Transverse colon (tissue), 4 donors: ENCODE results near the gene GPR156. TPM values are rescaled to one million over a fixed set of nuclear protein-coding genes. Genes with fewer than 3 reads are reported as not detected.
"Not testable (repeated sequence)": the region's sequence is repeated elsewhere in the genome, so short reads cannot be mapped to it uniquely, and the experiment has no call there.

Source experiments
- DNase-seq: peaks from one replicate; pipeline ENCODE4 v3.0.0-alpha.2; 2019
- H3K27ac ChIP-seq, 4 donors: fragments of 200-600 bp; sonication (generic); 2 replicates each; pipeline ENCODE4 v1.5.1; 2016 to 2018; ENCODE audit warnings: inconsistent platforms in 4 of 4
- H3K27me3 ChIP-seq: fragments of 200-600 bp; sonication (generic); 2 replicates; pipeline ENCODE4 v1.5.1; 2017; ENCODE audit warnings: inconsistent platforms
- H3K36me3 ChIP-seq, 4 donors: fragments of 200-600 bp; sonication (generic); 2 replicates each; pipeline ENCODE4 v1.5.1; 2017 to 2019; ENCODE audit warnings: inconsistent platforms in 4 of 4
- H3K4me1 ChIP-seq, 4 donors: fragments of 200-600 bp; sonication (generic); 2 replicates each; pipeline ENCODE4 v1.5.1; 2017 to 2020; ENCODE audit warnings: inconsistent platforms in 4 of 4
- H3K4me3 ChIP-seq, 4 donors: fragments of 200-600 bp; sonication (generic); 1 replicate in 1 of 4; 2 replicates in 3 of 4; pipeline versions ENCODE4 v1.5.1 to v1.6.1; 2017 to 2019; ENCODE audit warnings: inconsistent platforms in 4 of 4
- H3K9me3 ChIP-seq, 2 donors: fragments of 200-600 bp; sonication (generic); 2 replicates each; pipeline ENCODE4 v1.5.1; 2017 to 2019; ENCODE audit warnings: inconsistent platforms in 2 of 2
- EP300 ChIP-seq: sonication (generic); formaldehyde crosslinking; IDR thresholded peaks from one replicate; pipeline ENCODE4 v1.6.1; 2017; ENCODE audit warnings: antibody characterized with exemption, low read depth
- POLR2A ChIP-seq: fragments of 450-650 bp; IDR thresholded peaks from one replicate; pipeline ENCODE4 v1.6.1; 2016; ENCODE audit warnings: antibody characterized with exemption, mild to moderate bottlenecking, moderate library complexity
- POLR2AphosphoS5 ChIP-seq, 3 donors: sonication (generic); formaldehyde crosslinking; IDR thresholded peaks; one replicate each; pipeline ENCODE4 v1.6.1; 2016; ENCODE audit warnings: antibody characterized with exemption in 3 of 3
- WGBS, 2 donors: methylation state at CpG; one replicate each; pipeline ENCODE4 v1.1.5; 2018; ENCODE audit warnings: low coverage in 1 of 2; 5-methylcytosine and 5-hydroxymethylcytosine counted together
- in situ Hi-C, 4 donors: fragments of 200-750 bp; cut with MboI; loops; one replicate each; pipeline versions ENCODE4 v1.15.0 to v1.15.1; 2017; ENCODE audit warnings: low sequenced_read_pairs in 3 of 4, low pct_ligation_motif_present in 1 of 4, low pct_unique_long_range_greater_than_20kb in 1 of 4
- intact Hi-C: fragments of 100-400 bp; cut with DNase I; formaldehyde crosslinking; loops from one replicate; pipeline ENCODE4 v1.15.1; 2023; ENCODE audit warnings: low total_unique reads
- total RNA-seq, 4 donors: library from RNA; depleted of rRNA; stranded (reverse); fragments of >200 nt; gene quantifications; one replicate each; pipeline ENCODE4 v1.1.0, GENCODE V29; 2016
- TF ChIP-seq, protein P1 (sequence below), 5 experiments: fragments of 200-600 bp in 3 of 5; fragments of 450-650 bp in 2 of 5; sonication (generic) in 3 of 5; IDR thresholded peaks; 1 replicate in 2 of 5; 2 replicates in 3 of 5; pipeline ENCODE4 v1.5.1; 2016 to 2017; ENCODE audit warnings: antibody characterized with exemption in 5 of 5, inconsistent platforms in 3 of 5, mild to moderate bottlenecking in 2 of 5, moderate library complexity in 1 of 5

GPR156 gene
- total RNA-seq, 4 donors from 2014 or later = 0.27 to 0.48 TPM; not detected in 2

DNA sequence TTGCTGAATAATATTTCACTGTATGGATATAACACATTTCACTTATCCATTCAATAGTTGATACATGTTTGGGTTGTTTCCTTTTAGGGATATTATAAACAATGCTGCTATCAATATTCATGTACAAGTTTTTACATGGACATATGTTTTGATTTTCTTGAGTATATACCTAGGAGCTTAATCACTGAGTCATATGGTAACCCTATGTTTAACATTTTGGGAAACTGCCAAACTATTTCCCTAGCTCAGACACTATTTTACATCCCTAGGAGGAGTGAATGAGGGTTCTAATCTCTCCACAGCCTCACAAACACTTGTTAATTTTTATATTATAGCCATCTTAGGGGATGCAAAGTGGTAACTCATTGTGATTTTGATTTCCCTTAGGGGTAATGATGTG, 66.0 kb downstream of the GPR156 start:
- Histone ChIP-seq H3K4me3 (no peak overlapping the region), H3K27me3 (no peaks in the 10 kb centered on the region), H3K4me1 (no peaks in the 10 kb centered on the region), H3K36me3 (no peaks in the 10 kb centered on the region), H3K27ac (no peak overlapping the region), H3K9me3 (no peaks in the 10 kb centered on the region)
- in situ Hi-C loops = no loop called here
- TF ChIP-seq POLR2AphosphoS5 (IDR thresholded peaks at IDR 0.05) = no peak
- no peak for DNase-seq
- intact Hi-C loops = no loop called here

DNA sequence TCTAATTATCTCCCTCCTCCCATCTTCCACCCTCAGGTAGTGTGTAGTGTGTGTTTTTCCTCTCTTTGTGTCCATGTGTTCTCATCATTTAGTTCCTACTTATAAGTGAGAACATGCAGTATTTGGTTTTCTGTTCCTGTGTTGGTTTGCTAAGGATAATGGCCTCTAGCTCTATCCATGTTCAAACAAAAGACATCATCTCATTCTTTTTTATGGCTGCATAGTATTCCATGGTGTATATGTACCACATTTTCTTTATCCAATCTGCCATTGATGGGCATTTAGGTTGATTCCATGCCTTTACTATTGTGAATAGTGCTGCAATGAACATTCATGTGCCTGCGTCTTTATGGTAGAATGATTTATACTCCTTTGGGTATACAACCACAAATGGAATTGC, 68.4 kb downstream of the GPR156 start:
- H3K4me1 ChIP-seq, H3K27ac ChIP-seq, H3K27me3 ChIP-seq, DNase-seq, H3K9me3 ChIP-seq, H3K4me3 ChIP-seq, intact Hi-C loops, H3K36me3 ChIP-seq, in situ Hi-C loops: not testable (repeated sequence)
- WGBS, 2 donors = 83 to 90% methylated on average over 1 of the region's 1 CpG

DNA sequence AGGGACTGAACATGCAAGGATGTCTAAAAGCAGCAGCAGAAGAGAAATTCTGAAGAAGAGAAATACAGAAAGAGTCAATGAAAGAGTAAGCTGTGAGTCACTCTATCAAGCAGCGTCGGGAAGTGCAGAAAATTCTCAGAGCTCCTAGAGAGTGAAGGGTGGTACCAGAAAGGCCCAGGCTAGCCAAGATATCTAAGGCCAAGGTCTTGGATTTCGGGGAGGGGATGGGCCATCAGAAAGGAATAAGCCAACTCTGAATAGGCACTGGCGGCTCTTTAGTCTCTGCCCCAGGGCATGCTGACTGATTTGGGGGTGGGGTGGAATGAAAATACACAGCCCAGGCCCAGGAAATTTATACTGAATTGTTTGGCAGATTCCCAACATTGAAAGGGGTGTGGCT, 70.8 kb downstream of the GPR156 start:
- H3K4me3 ChIP-seq = no peak overlapping the region
- no peaks in the 10 kb centered on the region for H3K9me3 ChIP-seq
- intact Hi-C loops = no loop called here
- no peak overlapping the region for H3K27ac ChIP-seq
- in situ Hi-C loops = no loop called here
- DNase-seq = no peak
- WGBS, 2 donors = 58 to 71% methylated on average over 2 to 4 of the region's 4 CpGs
- no peaks in the 10 kb centered on the region for H3K4me1 ChIP-seq
- TF ChIP-seq POLR2A (no peak), POLR2AphosphoS5 (IDR thresholded peaks at IDR 0.05) (no peak), EP300 (no peak)
- TF ChIP-seq, protein P1, sequence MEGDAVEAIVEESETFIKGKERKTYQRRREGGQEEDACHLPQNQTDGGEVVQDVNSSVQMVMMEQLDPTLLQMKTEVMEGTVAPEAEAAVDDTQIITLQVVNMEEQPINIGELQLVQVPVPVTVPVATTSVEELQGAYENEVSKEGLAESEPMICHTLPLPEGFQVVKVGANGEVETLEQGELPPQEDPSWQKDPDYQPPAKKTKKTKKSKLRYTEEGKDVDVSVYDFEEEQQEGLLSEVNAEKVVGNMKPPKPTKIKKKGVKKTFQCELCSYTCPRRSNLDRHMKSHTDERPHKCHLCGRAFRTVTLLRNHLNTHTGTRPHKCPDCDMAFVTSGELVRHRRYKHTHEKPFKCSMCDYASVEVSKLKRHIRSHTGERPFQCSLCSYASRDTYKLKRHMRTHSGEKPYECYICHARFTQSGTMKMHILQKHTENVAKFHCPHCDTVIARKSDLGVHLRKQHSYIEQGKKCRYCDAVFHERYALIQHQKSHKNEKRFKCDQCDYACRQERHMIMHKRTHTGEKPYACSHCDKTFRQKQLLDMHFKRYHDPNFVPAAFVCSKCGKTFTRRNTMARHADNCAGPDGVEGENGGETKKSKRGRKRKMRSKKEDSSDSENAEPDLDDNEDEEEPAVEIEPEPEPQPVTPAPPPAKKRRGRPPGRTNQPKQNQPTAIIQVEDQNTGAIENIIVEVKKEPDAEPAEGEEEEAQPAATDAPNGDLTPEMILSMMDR (IDR thresholded peaks at IDR 0.05) = no peak
- no peaks in the 10 kb centered on the region for H3K27me3 ChIP-seq
- no peaks in the 10 kb centered on the region for H3K36me3 ChIP-seq

DNA sequence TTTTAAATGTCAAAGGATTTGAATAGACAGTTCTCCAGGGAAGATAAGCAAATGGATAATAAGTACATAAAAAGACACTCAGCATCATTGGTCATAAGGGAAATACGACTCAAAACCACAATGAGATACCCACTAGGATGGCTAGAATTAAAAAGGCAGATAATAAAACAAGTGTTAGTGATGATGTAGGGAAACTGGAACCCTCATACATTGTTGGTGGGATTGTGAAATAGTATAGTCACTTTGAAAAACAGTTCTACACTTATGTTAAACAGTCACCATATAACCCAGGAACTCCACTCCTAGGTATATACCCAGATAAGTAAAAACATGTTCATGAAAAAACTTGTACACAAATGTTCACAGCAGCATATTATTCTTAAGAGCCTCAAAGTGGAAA, 72.5 kb downstream of the GPR156 start:
- TF ChIP-seq, protein P1 (IDR thresholded peaks at IDR 0.05) = no peak
- TF ChIP-seq EP300 (no peak), POLR2A (no peak), POLR2AphosphoS5 (IDR thresholded peaks at IDR 0.05) (no peak)
- Histone ChIP-seq H3K4me1 (no peaks in the 10 kb centered on the region), H3K27ac (no peak overlapping the region), H3K36me3 (no peaks in the 10 kb centered on the region), H3K27me3 (no peaks in the 10 kb centered on the region), H3K4me3 (no peak overlapping the region), H3K9me3 (no peaks in the 10 kb centered on the region)
- 75% methylated on average over 1 of the region's 1 CpG for WGBS, 2 donors
- intact Hi-C loops = no loop called here
- in situ Hi-C loops = no loop called here
- DNase-seq = no peak

DNA sequence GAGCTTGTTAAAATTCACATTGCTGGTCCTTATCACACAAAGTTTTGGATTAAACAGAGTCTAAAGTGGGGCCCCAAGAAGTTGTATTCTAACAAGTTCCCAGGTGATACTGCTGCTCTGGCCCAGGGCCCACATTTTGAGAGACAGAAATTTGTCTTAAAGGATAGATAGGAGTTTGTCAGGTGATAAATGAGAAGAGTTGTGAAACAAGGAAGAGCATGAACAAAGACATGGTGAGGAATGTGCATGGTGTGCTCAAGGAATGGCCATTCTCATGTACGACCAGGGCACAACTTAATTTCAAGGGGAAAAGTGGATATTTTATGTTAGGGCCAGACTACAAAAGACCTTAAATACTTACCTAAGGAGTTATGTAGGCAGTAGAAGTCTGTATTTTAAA, 75.6 kb downstream of the GPR156 start:
- WGBS, 2 donors = 89 to 90% methylated on average over 1 of the region's 1 CpG
- Histone ChIP-seq H3K36me3 (no peaks in the 10 kb centered on the region), H3K4me1 (no peaks in the 10 kb centered on the region), H3K4me3 (no peak overlapping the region), H3K9me3 (no peaks in the 10 kb centered on the region), H3K27ac (no peak overlapping the region), H3K27me3 (no peaks in the 10 kb centered on the region)
- intact Hi-C loops (no loop called here), in situ Hi-C loops (no loop called here)
- no peak for DNase-seq
- TF ChIP-seq EP300 (no peak), POLR2A (no peak), POLR2AphosphoS5 (IDR thresholded peaks at IDR 0.05) (no peak)
- TF ChIP-seq, protein P1 (IDR thresholded peaks at IDR 0.05) = no peak
